Measurements from ENCODE around the gene EFHD1.
"Not testable (repeated sequence)": the region's sequence is repeated elsewhere in the genome, so short reads cannot be mapped to it uniquely, and the experiment has no call there.

EFHD1 gene

DNA sequence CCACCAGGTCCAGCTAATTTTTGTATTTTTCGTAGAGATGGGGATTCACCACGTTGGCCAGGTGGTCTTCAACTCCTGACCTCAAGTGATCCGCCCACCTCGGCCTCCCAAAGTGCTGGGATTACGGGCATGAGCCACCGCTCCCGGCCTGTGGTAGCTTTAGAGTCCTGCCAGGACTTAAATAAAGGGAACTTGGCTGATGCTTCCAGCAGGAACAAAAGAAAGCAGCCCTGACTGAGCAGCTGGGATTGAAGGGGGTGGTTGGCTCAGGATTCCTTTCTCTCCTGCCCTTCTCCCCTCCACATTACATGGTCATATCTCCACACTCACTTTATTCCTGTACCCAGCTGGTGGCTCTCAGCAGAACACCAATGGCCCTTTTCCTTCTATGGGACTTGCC, 20.0 kb downstream of the EFHD1 start:
- DNase-seq: no peak

DNA sequence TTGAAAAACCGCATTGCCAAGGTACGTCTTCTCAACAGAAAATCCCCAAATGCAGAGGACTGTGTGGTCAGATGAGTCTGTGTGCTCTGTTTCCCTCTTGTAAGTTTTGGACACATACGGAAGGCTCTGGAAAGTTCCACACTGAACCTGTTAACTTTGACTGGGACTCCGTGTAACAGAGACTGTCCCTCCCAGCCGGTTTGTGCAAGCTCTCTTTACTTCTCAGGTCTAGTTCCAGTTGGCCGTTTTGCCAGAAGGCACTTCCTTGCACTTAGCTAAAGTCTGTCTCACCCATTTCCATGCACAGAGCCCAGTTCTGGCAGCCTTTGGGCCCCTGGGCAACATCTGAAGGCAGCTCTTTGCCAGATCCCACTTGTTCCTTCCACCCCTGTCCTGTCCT, 22.0 kb downstream of the EFHD1 start:
- DNase-seq: no peak

DNA sequence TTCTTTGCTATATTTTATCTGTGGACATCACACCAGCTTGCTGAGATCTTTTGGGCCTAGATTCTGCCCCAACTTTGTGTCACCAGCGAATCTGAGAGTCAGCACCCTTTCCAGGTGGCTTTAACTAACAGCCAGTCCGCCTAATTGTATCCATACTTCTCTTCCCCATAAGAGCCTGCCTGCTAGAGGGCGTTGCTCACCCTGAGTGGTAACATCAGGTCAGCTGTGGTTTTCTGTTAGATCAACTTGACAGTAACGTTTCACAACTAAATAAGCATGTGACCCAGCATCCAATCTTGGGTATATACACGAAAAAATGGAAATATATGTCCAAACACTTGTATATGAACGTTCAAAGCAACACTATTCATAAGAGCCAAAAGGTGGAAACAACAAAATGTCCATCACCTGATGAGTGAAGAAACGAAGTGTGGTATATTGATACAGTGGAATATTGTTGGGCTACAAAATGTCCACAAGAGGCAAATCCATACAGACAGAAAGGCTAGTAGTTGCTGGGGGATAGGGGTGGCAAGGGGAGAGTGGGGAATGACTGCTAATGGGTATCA, 24.9 kb downstream of the EFHD1 start:
- DNase-seq: no peak

GRCh38 chr2:232659359-232659758, 26.0 kb downstream of the EFHD1 start:
- DNase-seq: no peak

DNA sequence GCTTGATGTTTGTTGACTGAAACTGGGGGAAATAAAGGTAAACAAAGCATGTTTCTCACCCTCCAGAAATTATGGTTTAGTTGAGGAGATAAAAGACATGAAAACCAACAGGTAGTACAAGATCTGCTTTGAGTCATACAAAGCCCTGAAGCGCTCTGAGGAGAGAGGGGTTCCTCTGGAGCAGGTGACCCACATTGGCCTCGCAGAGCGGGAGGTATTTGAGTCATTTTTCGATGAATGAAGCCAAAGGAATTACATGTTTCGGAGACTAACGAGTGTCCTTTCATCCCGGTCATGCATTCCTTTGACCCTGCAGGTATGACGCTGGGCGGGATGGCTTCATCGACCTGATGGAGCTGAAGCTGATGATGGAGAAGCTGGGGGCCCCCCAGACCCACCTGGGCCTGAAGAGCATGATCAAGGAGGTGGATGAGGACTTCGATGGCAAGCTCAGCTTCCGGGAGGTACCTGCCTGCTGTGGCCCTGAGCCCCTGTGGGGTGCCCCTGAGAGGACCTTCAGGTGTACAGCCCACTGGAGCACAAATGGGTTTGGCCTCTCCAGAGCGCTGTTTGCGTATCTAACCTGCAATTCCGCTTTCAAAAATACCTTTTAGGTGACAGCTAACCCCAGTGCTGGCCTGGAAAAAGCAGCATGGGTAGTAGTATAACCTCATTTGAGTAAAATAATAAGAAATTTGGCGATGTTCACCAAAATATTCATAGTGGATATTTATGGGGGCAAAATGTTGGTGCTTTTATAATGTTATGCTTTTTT, 29.3 kb downstream of the EFHD1 start:
- DNase-seq: no peak

DNA sequence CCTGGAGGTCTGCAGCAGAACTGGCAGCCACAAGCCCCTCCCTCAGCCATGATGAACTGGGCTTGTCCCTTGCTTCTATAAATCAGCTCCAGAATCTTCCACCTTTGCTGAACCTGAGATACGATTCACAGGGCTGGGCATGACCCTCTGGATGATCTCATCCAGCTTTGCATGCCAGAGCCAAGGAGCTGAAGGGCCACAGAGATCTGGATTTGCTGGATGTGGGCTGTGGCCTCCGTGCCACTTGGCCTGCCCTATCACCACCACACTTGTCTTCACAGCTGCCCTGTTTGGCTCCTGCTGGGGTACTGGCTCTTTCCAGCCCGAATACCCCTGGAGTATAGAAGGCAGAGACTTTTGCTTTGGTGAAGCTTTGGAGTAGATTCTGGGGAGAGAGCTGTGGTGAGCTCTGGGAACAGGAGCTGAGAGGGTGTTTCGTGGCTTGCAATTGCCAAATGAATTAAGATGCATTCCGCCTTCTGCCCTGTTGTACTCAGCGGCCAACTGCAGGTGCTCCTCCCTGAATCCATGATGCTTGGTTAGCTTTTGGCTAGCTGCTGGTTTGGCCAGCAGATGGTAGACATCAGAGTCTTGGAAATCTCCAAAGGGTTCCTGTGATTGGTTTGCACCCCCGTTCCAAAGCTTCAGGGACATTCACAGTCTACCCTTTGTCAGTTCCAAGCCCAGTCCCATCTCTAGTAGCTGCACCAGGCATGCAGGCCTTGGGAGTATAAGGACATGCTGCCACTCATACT, 32.8 kb downstream of the EFHD1 start:
- DNase-seq: no peak

DNA sequence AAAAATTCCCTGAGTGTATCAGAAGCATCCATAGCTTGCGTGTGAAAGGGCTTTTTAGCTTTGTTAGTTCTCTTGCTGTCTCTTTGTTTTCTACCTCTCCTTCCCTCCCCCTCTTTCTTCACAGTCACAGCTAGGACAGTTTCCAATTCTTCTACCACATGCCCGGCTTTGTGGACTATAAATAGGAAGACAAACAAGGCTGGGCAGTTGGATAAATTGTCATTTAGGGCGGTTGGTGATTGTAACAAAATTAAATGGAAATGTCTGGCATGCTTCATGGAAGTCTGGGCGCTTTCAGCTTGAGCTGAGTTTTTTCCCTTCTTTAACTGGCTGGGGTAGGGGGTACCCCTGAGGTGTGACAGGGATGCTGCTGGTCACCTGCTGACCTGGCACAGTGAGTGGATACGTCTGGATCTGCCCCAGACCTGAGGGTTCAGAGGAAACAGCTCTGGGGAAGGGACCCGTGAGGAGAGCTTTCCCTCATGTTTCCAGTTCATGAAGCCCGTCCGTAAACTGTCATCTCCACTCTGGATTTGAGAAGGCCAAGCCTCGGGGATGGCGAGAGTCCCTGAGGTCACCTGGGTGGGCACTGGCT, 34.7 kb downstream of the EFHD1 start:
- no peak for DNase-seq

DNA sequence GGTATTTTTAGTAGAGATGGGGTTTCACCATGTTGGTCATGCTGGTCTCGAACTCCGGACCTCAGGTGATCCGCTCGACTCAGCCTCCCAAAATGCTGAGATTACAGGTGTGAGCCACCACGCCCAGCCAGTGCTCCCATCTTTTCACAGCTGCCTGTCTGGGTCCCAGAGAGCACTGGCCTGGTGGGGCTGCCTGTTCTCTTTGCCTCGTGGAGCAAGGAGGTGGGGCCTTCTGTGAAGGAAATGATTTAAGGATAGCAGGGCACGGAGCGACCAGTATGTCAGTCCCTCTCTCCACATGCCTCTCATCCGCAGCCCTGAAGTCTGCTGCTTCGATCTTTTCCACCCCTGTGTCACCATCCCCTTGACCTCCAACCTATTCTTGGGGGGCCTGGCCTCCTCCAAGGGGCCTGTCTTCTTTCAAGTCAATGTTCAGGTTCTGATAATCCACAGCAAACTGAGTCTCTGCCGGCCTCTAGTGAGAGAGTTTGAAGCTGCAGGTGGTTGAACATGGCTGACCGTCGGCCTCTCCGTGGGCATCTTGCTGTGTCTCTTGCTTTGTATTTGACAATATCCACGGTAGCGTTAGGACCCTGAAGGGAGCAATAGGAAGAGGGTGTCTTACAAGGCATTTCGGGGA, 35.5 kb downstream of the EFHD1 start:
- no peak for DNase-seq

- DNase-seq: no peak
Measured at GRCh38 chr2:232672588-232672987, 39.2 kb downstream of the EFHD1 start.

DNA sequence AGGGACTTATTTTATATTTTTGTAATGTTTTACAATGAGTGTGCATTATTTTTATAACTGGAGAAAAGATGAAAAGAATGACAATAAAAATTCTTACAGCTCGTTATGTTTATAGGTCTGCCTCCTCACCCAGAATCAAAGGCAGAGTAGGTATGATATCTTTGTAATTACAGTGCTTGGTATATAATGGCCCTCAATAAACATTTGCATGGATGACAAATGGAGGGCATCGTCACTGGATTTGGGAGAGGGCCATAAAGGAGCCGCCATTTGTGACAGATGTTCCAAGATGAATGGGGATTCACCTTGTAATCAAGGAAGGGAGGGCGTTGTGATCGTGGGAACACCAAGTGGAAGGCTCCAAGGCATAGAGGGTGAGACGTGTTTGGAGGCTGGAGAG, 41.1 kb downstream of the EFHD1 start:
- DNase-seq: no peak

DNA sequence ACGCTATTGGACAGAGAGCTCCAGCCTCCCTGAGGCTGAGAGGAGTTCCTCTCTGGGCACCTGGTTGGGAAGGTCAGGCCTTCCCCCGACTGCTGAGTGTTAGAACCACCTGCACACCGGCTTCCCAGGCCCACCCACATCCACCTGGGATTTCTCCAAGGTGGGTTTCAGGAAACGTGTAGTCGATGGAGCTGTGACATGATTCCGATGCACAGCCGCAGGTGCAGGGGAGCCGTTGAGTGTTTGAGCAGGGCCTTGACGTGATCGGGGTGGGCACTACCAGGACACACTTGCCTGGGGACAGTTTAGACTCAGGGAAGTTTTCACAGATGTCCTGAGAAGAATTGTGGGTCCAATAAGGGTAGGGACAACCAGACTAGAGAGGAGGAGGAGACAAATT, 42.0 kb downstream of the EFHD1 start:
- no peak for DNase-seq

DNA sequence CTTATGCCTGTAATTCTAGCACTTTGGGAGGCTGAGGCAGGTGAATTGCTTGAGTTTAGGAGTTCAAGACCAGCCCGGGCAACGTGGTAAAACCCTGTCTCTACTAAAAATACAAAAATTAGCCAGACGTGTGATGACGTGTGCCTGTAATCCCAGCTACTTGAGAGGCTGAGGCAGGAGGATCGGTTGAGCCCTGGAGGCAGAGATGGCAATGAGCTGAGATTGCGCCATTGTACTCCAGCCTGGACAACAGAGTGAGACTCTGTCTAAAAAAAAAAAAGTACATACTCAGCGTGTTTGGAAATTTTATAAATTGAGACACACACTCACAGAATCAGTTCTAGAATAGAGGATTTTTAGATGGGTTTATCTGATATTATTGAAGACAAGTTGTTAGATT, 46.6 kb downstream of the EFHD1 start:
- no peak for DNase-seq

DNA sequence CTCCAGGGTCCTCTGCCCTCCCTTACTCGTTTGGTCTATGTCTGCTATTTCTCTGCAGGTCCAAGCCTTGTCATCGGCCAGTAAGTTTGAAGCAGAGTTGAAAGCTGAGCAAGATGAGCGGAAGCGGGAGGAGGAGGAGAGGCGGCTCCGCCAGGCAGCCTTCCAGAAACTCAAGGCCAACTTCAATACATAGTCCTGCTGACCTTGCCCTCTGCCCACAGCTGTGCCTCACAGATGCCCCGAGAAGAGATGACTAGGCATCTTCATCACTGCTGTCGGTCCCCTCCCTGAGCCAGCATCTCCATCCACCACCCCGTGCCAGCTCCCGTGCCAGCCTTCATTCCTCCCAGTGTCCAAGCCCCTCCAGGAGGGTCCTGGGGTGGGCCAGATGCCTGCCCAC, 48.1 kb downstream of the EFHD1 start:
- DNase-seq: no peak

DNA sequence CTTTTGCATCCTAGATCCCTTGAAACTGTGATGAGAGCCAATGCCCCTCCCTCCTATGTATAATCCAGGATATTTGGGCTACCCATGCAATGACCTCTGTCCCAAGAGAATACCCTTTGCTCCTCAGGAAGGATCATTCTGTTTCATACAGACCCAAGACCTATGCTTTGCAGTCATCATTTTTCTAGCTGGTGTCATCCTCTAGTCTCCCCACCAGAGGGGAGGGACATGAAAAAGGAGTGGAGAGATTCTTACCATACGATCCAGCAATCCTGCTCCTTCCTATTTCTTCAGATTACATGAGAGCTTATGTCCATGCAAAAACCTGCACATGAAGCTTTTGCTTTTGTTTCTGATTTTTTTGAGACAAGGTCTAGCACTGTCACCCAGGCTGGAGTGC, 50.0 kb downstream of the EFHD1 start:
- DNase-seq: no peak

DNA sequence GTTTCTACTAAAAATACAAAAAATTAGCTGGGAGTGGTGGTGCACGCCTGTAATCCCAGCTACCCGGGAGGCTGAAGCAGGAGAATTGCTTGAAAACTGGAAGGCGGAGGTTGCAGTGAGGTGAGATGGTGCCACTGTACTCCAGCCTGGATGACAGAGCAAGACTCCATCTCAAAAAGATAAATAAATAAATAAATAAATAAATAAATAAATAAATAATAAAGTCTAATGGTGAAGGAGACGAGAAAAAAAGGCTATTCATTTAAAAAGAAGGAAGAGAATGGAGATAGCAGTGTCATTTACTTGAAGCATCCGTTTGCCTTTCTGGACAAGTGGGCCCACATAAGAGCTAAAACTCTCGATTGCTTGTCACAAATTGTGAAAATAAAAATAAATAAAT, 52.0 kb downstream of the EFHD1 start:
- not testable (repeated sequence) for DNase-seq

- no peak for DNase-seq
Measured at GRCh38 chr2:232687382-232688160, 54.2 kb downstream of the EFHD1 start.

DNA sequence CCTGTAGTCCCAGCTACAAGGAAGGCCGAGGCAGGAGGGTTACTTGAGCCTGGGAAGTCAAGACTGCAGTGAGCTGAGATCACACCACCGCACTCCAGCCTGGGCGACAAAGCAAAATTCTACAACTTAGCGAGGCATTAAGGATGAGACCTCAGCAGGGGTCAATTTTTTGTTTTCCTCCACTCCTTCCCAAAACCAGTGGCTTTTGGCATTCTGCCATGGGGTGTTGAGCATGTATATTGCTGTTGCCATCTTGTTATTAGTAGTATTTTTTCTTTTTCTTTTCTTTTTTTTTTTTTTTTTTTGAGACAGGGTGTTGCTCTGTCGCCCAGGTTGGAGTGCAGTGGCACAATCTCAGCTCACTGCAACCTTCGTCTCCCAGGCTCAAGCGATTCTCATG, 54.8 kb downstream of the EFHD1 start:
- no peak for DNase-seq

DNA sequence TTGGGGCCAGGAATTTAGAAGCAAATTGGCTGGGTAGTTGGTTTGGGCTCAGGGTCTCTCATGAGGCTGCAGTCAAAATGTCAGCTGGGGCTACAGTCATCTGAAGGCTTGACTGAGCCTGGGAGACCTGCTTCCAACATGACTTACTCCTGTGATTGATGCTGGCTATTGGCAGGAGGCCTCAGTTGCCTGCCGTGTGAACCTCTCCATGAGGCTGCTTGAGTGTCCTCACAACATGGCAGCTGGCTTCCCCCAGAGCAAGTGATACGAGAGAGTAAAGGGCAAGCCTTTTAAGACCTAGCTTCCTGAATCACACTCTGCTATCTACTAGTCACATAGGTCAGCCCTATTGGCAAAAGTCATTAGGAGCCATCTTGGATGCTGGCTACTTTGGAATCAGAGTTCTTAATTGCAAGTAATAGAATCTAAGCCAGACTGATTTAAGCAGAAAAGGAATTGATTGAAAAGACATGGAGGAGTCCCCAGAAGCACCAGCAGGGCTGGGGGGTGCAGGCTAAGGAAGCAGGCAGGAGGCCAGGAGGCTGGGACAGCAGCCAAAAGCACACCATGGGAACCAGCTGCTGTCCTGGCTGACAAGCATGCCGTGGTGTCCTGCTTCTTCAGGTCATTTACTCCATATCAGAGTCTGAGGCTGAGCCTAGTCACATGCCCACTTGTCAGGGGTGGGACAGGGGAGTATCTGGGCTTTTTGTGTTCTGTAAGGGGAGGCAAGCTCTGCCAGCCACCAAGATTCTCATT, 55.9 kb downstream of the EFHD1 start:
- no peak for DNase-seq

- not testable (repeated sequence) for DNase-seq
Measured at GRCh38 chr2:232691117-232691516, 57.7 kb downstream of the EFHD1 start.

GRCh38 chr2:232693344-232693743, 59.9 kb downstream of the EFHD1 start:
- DNase-seq: no peak

- no peak for DNase-seq
Measured at GRCh38 chr2:232696609-232697058, 63.2 kb downstream of the EFHD1 start.
